PFSK-1 (cell line): Measurements from ENCODE around the gene RMI2.

Experiments
- POLR2AphosphoS5 ChIP-seq: IDR thresholded peaks from 2 replicates; pipeline ENCODE4 v1.6.1; 2012; ENCODE audit warnings: low read depth, mild to moderate bottlenecking, control low read depth, low read length, moderate library complexity
- TAF1 ChIP-seq: IDR thresholded peaks from 2 replicates; pipeline ENCODE4 v1.6.1; 2012; ENCODE audit warnings: low read length, control low read depth, borderline replicate concordance; ENCODE audit not compliant: insufficient read depth

DNA sequence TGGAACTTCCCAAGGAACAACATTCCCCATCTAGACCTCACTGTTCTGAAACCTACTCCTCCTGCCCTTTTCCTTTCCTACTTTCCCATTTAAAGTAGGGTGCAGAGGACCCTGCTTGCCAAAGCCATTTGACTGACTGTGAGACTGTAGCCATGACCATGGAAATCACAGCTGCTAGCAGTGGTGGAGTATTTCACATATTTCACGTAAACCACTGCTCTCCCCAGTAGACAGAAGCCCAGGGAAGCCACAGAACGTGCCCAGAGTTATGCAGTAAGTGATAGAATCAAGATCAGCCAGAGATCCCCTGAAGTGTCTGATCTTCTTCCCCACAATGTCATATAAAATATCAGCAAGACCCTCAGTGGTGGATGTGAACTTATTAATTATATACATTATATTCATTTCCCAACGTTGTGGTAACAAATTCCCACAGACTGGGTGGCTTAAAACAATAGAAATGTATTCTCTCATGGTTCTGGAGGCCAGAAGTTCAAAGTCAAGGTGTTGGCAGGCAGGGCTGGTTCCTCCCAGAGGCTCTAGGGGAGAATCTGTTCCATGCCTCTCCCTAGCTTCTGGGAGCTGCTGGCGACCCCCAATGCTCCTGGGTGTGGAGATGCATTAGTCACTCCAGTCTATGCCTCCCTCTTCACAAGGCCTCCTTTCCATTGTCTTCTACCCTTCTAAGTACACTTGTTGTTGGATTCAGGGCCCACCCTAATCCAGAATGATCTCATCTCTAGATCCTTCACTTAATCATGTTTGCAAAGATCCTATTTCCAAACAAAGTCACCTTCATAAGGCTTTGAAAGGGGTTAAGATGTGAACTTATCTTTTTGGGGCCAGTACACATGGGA lies 43.4 kb upstream of the RMI2 start:
- no peak for TF ChIP-seq POLR2AphosphoS5
- TF ChIP-seq TAF1, result no peak
